KOPT-K1 (cell line): ENCODE results near the gene TACR1.

Source experiments
- H3K27ac ChIP-seq: fragments of 200-600 bp; sonication (generic); 2 replicates; pipeline ENCODE4 v1.5.1; 2016; ENCODE audit warnings: antibody characterized with exemption, mild to moderate bottlenecking, low read depth, low read length; ENCODE audit not compliant: poor library complexity, severe bottlenecking
- H3K36me3 ChIP-seq: fragments of 200-600 bp; sonication (generic); 2 replicates; pipeline ENCODE4 v1.5.1; 2017; ENCODE audit warnings: antibody characterized with exemption, mild to moderate bottlenecking, low read length, moderate library complexity; ENCODE audit not compliant: insufficient read depth
- H3K9me3 ChIP-seq: fragments of 200-600 bp; sonication (generic); 2 replicates; pipeline ENCODE4 v1.5.1; 2017; ENCODE audit warnings: antibody characterized with exemption, low read length, mild to moderate bottlenecking; ENCODE audit not compliant: insufficient read depth, poor library complexity, severe bottlenecking

TACR1 gene

GRCh38 chr2:75140288-75140687 is 59.0 kb downstream of the TACR1 start:
- H3K9me3 ChIP-seq = no peaks in the 10 kb centered on the region
- no peak overlapping the region for H3K27ac ChIP-seq
- H3K36me3 ChIP-seq = no peaks in the 10 kb centered on the region

- H3K27ac ChIP-seq = no peak overlapping the region
- H3K9me3 ChIP-seq = no peaks in the 10 kb centered on the region
- no peaks in the 10 kb centered on the region for H3K36me3 ChIP-seq
Observed at GRCh38 chr2:75139171-75139570, 60.1 kb downstream of the TACR1 start.

DNA sequence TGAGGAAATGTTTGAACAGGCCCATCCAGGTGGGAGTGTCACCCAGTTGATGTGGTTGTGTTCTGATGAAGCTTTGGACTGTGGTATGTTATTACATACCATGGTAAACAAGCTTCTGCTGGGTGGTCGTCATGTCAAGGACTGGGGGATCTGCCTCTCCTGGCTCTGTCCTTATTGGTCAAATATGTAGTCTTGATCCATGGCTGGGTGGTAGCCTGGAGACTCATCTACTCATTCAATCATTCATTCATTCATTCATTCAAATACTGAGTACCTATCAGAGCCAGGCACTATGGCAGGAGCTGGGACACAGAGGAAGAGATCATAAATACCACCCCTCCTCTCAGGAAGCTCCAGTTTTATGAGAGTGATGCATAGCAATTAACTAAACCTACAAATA is 60.8 kb downstream of the TACR1 start:
- Histone ChIP-seq H3K36me3 (no peaks in the 10 kb centered on the region), H3K9me3 (no peaks in the 10 kb centered on the region)

GRCh38 chr2:75135776-75136400 is 63.4 kb downstream of the TACR1 start:
- Histone ChIP-seq H3K27ac (no peak overlapping the region), H3K36me3 (no peaks in the 10 kb centered on the region)

More for the DNA sequence above, 60.8 kb downstream of the TACR1 start:
- no peak overlapping the region for H3K27ac ChIP-seq

GRCh38 chr2:75134860-75135259 is 64.5 kb downstream of the TACR1 start:
- no peaks in the 10 kb centered on the region for H3K36me3 ChIP-seq
- H3K9me3 ChIP-seq = no peaks in the 10 kb centered on the region
- no peak overlapping the region for H3K27ac ChIP-seq

More at GRCh38 chr2:75135776-75136400, 63.4 kb downstream of the TACR1 start:
- H3K9me3 ChIP-seq = no peaks in the 10 kb centered on the region

GRCh38 chr2:75133621-75134570 is 65.4 kb downstream of the TACR1 start:
- no peak overlapping the region for H3K27ac ChIP-seq
- no peaks in the 10 kb centered on the region for H3K36me3 ChIP-seq
- H3K9me3 ChIP-seq = no peaks in the 10 kb centered on the region

- H3K9me3 ChIP-seq = no peaks in the 10 kb centered on the region
Observed at GRCh38 chr2:75130171-75130570, 69.1 kb downstream of the TACR1 start.

GRCh38 chr2:75123876-75124275 is 75.4 kb downstream of the TACR1 start:
- no peaks in the 10 kb centered on the region for H3K36me3 ChIP-seq
- H3K9me3 ChIP-seq = no peaks in the 10 kb centered on the region
- H3K27ac ChIP-seq = no peak overlapping the region

More at GRCh38 chr2:75130171-75130570, 69.1 kb downstream of the TACR1 start:
- Histone ChIP-seq H3K27ac (no peak overlapping the region), H3K36me3 (no peaks in the 10 kb centered on the region)

- Histone ChIP-seq H3K9me3 (no peaks in the 10 kb centered on the region), H3K27ac (no peak overlapping the region), H3K36me3 (no peaks in the 10 kb centered on the region)
Observed at GRCh38 chr2:75113231-75113869, 86.0 kb downstream of the TACR1 start.

GRCh38 chr2:75108937-75109482 is 90.3 kb downstream of the TACR1 start:
- H3K27ac ChIP-seq = no peak overlapping the region
- no peaks in the 10 kb centered on the region for H3K9me3 ChIP-seq
- no peaks in the 10 kb centered on the region for H3K36me3 ChIP-seq

DNA sequence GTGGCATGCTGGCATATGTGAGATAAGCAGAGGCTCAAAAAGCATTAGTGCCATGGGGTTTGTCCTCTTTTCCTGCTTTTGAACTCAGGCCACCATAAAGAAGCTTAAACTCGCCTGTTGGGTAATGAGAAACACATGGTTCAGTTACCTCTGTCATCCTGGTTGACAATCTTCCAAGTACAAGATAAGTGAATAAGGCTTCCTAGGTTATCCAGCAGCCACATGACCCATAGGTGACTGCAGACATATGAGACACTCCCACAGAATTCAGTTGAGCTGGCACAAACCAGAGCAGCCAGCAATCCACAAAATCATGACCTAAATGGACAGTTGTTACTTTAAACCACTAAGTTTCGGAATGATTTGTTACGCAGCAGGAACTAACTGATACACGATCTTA is 97.3 kb downstream of the TACR1 start:
- Histone ChIP-seq H3K27ac (no peak overlapping the region), H3K36me3 (no peaks in the 10 kb centered on the region), H3K9me3 (peaks cover 5% of the 10 kb centered on the region)

GRCh38 chr2:75100801-75101151 is 98.5 kb downstream of the TACR1 start:
- H3K9me3 ChIP-seq = peaks cover 5% of the 10 kb centered on the region
- no peaks in the 10 kb centered on the region for H3K36me3 ChIP-seq
- no peak overlapping the region for H3K27ac ChIP-seq

- Histone ChIP-seq H3K9me3 (peaks cover 5% of the 10 kb centered on the region), H3K27ac (no peak overlapping the region), H3K36me3 (no peaks in the 10 kb centered on the region)
Observed at GRCh38 chr2:75100011-75100800, 99.1 kb downstream of the TACR1 start.

DNA sequence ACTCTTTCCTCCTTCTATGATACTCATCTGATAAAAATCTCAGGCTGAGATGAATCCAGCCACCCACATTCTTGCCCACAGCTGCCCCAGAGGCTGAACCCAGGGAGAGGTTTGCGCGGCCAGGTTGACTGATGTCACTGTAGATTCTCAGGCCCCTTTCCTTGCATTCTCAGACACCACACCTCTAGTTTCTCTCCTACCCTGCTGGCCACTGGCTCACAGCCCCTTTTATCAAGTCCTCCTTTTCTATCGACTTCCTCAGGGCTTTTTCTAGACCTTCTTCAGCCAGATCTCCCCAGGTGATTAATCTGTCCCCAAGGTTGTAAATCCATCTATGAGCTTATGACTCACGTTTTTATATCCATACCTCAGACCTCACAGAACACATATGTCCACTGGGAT is 99.8 kb downstream of the TACR1 start:
- Histone ChIP-seq H3K27ac (no peak overlapping the region), H3K36me3 (no peaks in the 10 kb centered on the region), H3K9me3 (peaks cover 5% of the 10 kb centered on the region)
